Testis (tissue), 2 donors: Measurements from ENCODE around the gene SMURF2.

Experiments
- CTCF ChIP-seq, 3 experiments: fragments of 450-650 bp in 2 of 3; fragments of 200-600 bp in 1 of 3; sonication (generic) in 1 of 3; IDR thresholded peaks; one replicate each; pipeline ENCODE4 v1.5.1; 2016 to 2019; ENCODE audit warnings: antibody characterized with exemption in 3 of 3, mild to moderate bottlenecking in 2 of 3, moderate library complexity in 1 of 3
- POLR2A ChIP-seq: fragments of 450-650 bp; IDR thresholded peaks from one replicate; pipeline ENCODE4 v1.6.1; 2017; ENCODE audit warnings: antibody characterized with exemption, mild to moderate bottlenecking, moderate library complexity

GRCh38 chr17:64509179-64509578, 152.9 kb downstream of the SMURF2 start:
- TF ChIP-seq POLR2A (no peak), CTCF (IDR thresholded peaks at IDR 0.05) (no peak)
